ENCODE measurements around the gene ACP2. TPM values are rescaled to one million over a fixed set of nuclear protein-coding genes. Genes with fewer than 3 reads are reported as not detected.
"Not testable (repeated sequence)": the region's sequence is repeated elsewhere in the genome, so short reads cannot be mapped to it uniquely, and the experiment has no call there.

The ACP2 gene
- total RNA-seq, 6 experiments from 2014 or later: 53.3 to 173 (median 64.1) TPM

GRCh38 chr11:47192111-47192510 lies 56.5 kb downstream of the ACP2 start:
- intact Hi-C loops (cut with DNase I): no loop called here
- no peak for TF ChIP-seq POLR2A (IDR thresholded peaks at IDR 0.05)
- TF ChIP-seq, protein P1, sequence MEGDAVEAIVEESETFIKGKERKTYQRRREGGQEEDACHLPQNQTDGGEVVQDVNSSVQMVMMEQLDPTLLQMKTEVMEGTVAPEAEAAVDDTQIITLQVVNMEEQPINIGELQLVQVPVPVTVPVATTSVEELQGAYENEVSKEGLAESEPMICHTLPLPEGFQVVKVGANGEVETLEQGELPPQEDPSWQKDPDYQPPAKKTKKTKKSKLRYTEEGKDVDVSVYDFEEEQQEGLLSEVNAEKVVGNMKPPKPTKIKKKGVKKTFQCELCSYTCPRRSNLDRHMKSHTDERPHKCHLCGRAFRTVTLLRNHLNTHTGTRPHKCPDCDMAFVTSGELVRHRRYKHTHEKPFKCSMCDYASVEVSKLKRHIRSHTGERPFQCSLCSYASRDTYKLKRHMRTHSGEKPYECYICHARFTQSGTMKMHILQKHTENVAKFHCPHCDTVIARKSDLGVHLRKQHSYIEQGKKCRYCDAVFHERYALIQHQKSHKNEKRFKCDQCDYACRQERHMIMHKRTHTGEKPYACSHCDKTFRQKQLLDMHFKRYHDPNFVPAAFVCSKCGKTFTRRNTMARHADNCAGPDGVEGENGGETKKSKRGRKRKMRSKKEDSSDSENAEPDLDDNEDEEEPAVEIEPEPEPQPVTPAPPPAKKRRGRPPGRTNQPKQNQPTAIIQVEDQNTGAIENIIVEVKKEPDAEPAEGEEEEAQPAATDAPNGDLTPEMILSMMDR (IDR thresholded peaks at IDR 0.05): no peak
- DNase-seq: no peak

GRCh38 chr11:47191137-47191536 lies 57.5 kb downstream of the ACP2 start:
- intact Hi-C loops (cut with DNase I); H3K9me3 ChIP-seq; H3K27me3 ChIP-seq; ATAC-seq; H3K36me3 ChIP-seq; H3K27ac ChIP-seq; DNase-seq; H3K4me3 ChIP-seq: not testable (repeated sequence)
- 86% methylated on average over 10 of the region's 10 CpGs for whole genome bisulfite sequencing (ENCODE audit: insufficient coverage, low coverage, low lambda C conversion rate, missing lambda C conversion rate)
- peaks cover 0 to 36% (median 15%) of the 10 kb centered on the region in 4 donors for H3K4me1 ChIP-seq

More at GRCh38 chr11:47192111-47192510, 56.5 kb downstream of the ACP2 start:
- H3K4me3 ChIP-seq: no peak overlapping the region
- no peak for ATAC-seq
- 45% methylated on average over 4 of the region's 4 CpGs for WGBS (ENCODE audit: insufficient coverage, low coverage, low lambda C conversion rate, missing lambda C conversion rate)
- no peaks in the 10 kb centered on the region for H3K36me3 ChIP-seq
- H3K27me3 ChIP-seq: no peaks in the 10 kb centered on the region
- no peak overlapping the region for H3K27ac ChIP-seq
- H3K9me3 ChIP-seq: no peaks in the 10 kb centered on the region
- peaks cover 0 to 28% (median 11%) of the 10 kb centered on the region in 4 donors for H3K4me1 ChIP-seq

Other genes starting within 250 kb of the ACP2 start
- 10 to 100 TPM; 37.7 to 64.4 (median 62.1) TPM for gene ARFGAP2, start 71.9 kb downstream of the ACP2 start, total RNA-seq
- gene PACSIN3, start 62.4 kb downstream of the ACP2 start, total RNA-seq: 10 to 100 TPM in 5 of 6 experiments, 1 to 10 TPM in 1; 9.6 to 31.1 (median 25.0) TPM
- 10 to 100 TPM; 13.1 to 24.2 (median 13.8) TPM for gene DDB2, start 33.8 kb downstream of the ACP2 start, total RNA-seq
- gene NR1H3, start 9.2 kb upstream of the ACP2 start, total RNA-seq: 10 to 100 TPM; 61.5 to 82.9 (median 67.3) TPM
- 10 to 100 TPM; 15.2 to 21.3 (median 16.8) TPM for gene MADD, start 21.3 kb upstream of the ACP2 start, total RNA-seq
- gene MYBPC3, start 103.9 kb upstream of the ACP2 start, total RNA-seq: under 1 TPM in 5 of 6 experiments, not detected in 1; 0.04 to 0.24 (median 0.13) TPM
- 10 to 100 TPM in 3 of 6 experiments, 1 to 10 TPM in 3; 7.5 to 29.1 (median 10.1) TPM for gene SPI1, start 129.7 kb upstream of the ACP2 start, total RNA-seq
- 10 to 100 TPM in 5 of 6 experiments, 1 to 10 TPM in 1; 9.8 to 21.2 (median 13.1) TPM for gene SLC39A13, start 159.8 kb upstream of the ACP2 start, total RNA-seq
- 10 to 100 TPM; 52.5 to 98.1 (median 63.3) TPM for gene PSMC3, start 177.6 kb upstream of the ACP2 start, total RNA-seq
- under 1 TPM in 3 of 6 experiments, not detected in 3; 0.15 to 0.49 (median 0.25) TPM for gene RAPSN, start 200.3 kb upstream of the ACP2 start, total RNA-seq